Chondrocyte (in vitro differentiated cells): ENCODE data around the gene NPIPA5. TPM values are rescaled to one million over a fixed set of nuclear protein-coding genes. Genes with fewer than 3 reads are reported as not detected.
"Not testable (repeated sequence)": the region's sequence is repeated elsewhere in the genome, so short reads cannot be mapped to it uniquely, and the experiment has no call there.

ENCODE experiments used
- DNase-seq: peaks from one replicate; pipeline ENCODE4 v3.0.0; 2021; ENCODE audit warnings: mixed read lengths, low spot score
- H3K27ac Mint-ChIP-seq: one replicate; pipeline ENCODE4 v1.8.0; 2021; ENCODE audit warnings: mild to moderate bottlenecking, moderate library complexity, mixed read lengths; ENCODE audit not compliant: unreplicated experiment
- H3K27me3 Mint-ChIP-seq: 2 replicates; pipeline ENCODE4 v1.8.0; 2021; ENCODE audit warnings: low read depth, mixed read lengths
- H3K36me3 Mint-ChIP-seq: 2 replicates; pipeline ENCODE4 v1.8.0; 2021; ENCODE audit warnings: low read depth, mixed read lengths
- H3K4me1 Mint-ChIP-seq: 2 replicates; pipeline ENCODE4 v1.8.0; 2021; ENCODE audit warnings: low read depth, mild to moderate bottlenecking, mixed read lengths
- H3K4me3 Mint-ChIP-seq: one replicate; pipeline ENCODE4 v1.8.0; 2021; ENCODE audit warnings: mild to moderate bottlenecking, moderate library complexity, mixed read lengths; ENCODE audit not compliant: unreplicated experiment
- H3K9me3 Mint-ChIP-seq: 2 replicates; pipeline ENCODE4 v1.8.0; 2021; ENCODE audit warnings: low read depth, mixed read lengths
- CTCF ChIP-seq: fragments of 200-600 bp; sonication (generic); IDR thresholded peaks from 2 replicates; pipeline ENCODE4 v1.5.0; 2021; ENCODE audit warnings: antibody characterized with exemption, mild to moderate bottlenecking, moderate library complexity
- long read RNA-seq: library from polyadenylated mRNA; stranded (forward); transcript quantifications from one replicate; pipeline ENCODE4 v2.0.0, GENCODE V29; 2021
- total RNA-seq: library from RNA; stranded (reverse); gene quantifications from 3 replicates; pipeline ENCODE4 v1.2.1, GENCODE V29; 2021

NPIPA5 gene
- 6.9 to 11.5 TPM (median 7.7 TPM) in 3 replicates for total RNA-seq
- long read RNA-seq: 0 reads

GRCh38 chr16:15378194-15378593 is at the start of gene NPIPA5:
Gene NPIPA5 (minus strand): TSS chr16:15378294. CDS start chr16:15378294, 0 bp downstream.
- not testable (repeated sequence) for H3K9me3 Mint-ChIP-seq, H3K36me3 Mint-ChIP-seq, H3K27ac Mint-ChIP-seq, H3K4me3 Mint-ChIP-seq, DNase-seq, H3K27me3 Mint-ChIP-seq, H3K4me1 Mint-ChIP-seq

- peaks cover 7% of the 10 kb centered on the region for H3K27me3 Mint-ChIP-seq
- no peaks in the 10 kb centered on the region for H3K9me3 Mint-ChIP-seq
- H3K36me3 Mint-ChIP-seq: no peaks in the 10 kb centered on the region
- no peak overlapping the region for H3K4me3 Mint-ChIP-seq
- peaks cover 8% of the 10 kb centered on the region for H3K4me1 Mint-ChIP-seq
- no peak for DNase-seq
- TF ChIP-seq CTCF: peak; percentile 90
- H3K27ac Mint-ChIP-seq: peak overlapping the region; percentile 76
Observed at GRCh38 chr16:15427648-15428239, 49.6 kb upstream of the NPIPA5 start.

DNA sequence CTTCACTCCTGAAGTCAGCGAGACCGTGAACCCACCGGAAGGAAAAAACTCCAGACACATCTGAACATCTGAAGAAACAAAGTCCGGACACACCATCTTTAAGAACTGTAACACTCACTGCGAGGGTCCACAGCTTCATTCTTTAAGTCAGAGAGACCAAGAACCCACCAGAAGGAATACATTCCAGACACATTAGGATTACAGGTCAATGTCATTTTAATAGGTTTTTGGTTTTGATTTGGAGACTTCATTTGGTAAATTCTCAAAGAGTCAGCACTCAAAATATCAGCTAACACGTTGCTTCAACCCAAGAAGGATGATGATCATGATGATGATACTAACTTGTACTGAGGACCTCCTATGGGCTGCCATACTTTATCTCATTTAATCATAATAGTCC is 48.7 kb upstream of the NPIPA5 start:
- H3K27me3 Mint-ChIP-seq: peaks cover 7% of the 10 kb centered on the region
- no peak overlapping the region for H3K4me3 Mint-ChIP-seq
- H3K4me1 Mint-ChIP-seq: peaks cover 8% of the 10 kb centered on the region
- no peak for DNase-seq
- H3K9me3 Mint-ChIP-seq: no peaks in the 10 kb centered on the region
- no peak overlapping the region for H3K27ac Mint-ChIP-seq
- no peaks in the 10 kb centered on the region for H3K36me3 Mint-ChIP-seq
- TF ChIP-seq CTCF: no peak

DNA sequence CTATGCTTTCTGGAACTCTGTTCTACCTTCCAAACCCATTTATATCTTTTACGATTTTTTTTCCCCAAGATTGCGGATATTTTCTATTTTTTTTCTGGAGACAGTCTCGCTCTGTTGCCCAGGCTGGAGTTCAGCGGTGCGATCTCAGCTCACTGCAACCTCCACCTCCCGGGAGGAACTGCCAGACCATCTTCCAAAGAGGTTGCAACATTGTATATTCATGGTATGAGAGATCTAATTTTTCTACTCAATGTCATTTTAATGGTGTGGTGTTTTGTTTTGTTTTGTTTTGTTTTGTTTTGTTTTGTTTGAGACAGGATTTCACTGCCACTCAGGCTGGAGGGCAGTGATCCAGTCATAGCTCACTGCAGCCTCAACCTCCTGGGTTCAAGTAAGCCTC is 47.8 kb upstream of the NPIPA5 start:
- DNase-seq: no peak
- TF ChIP-seq CTCF: no peak
- Mint-ChIP-seq H3K9me3 (no peaks in the 10 kb centered on the region), H3K27ac (no peak overlapping the region), H3K4me1 (peaks cover 8% of the 10 kb centered on the region), H3K4me3 (no peak overlapping the region), H3K27me3 (peaks cover 9% of the 10 kb centered on the region), H3K36me3 (no peaks in the 10 kb centered on the region)

GRCh38 chr16:15422222-15422621 is 44.1 kb upstream of the NPIPA5 start:
- peaks cover 9% of the 10 kb centered on the region for H3K27me3 Mint-ChIP-seq
- DNase-seq: no peak
- no peak overlapping the region for H3K4me3 Mint-ChIP-seq
- TF ChIP-seq CTCF: no peak
- H3K27ac Mint-ChIP-seq: no peak overlapping the region
- no peaks in the 10 kb centered on the region for H3K36me3 Mint-ChIP-seq
- no peaks in the 10 kb centered on the region for H3K9me3 Mint-ChIP-seq
- no peaks in the 10 kb centered on the region for H3K4me1 Mint-ChIP-seq

DNA sequence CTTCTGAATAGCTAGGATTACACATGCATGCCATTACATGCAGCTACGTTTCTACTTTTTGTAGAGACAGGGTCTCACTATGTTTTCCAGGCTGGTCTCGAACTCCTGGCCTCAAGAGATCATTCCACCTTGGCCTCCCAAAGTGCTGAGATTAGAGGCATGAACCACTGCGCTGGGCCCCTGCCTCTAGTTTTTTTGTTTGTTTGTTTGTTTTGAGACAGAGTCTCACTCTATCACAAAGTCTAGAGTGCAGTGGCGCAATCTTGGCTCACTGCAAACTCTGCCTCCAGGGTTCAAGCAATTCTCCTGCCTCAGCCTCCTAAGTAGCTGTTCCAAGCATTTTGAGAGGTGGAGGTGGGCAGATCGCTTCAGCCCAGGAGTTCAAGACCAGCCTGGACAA is 43.6 kb upstream of the NPIPA5 start:
- H3K4me3 Mint-ChIP-seq, H3K27ac Mint-ChIP-seq, H3K9me3 Mint-ChIP-seq, DNase-seq, H3K36me3 Mint-ChIP-seq, H3K4me1 Mint-ChIP-seq, H3K27me3 Mint-ChIP-seq: not testable (repeated sequence)
